CD4-positive, CD25-positive, alpha-beta regulatory T cell (primary cell): ENCODE data around the gene CDK5. TPM values are rescaled to one million over a fixed set of nuclear protein-coding genes. Genes with fewer than 3 reads are reported as not detected.

ENCODE experiments used
- ATAC-seq, 2 donors: fragments of 150-1000 bp; cut with Tn5 transposase; one replicate each; pipeline ENCODE4 v1.10.0; 2021; ENCODE audit warnings: low read depth in 2 of 2, moderate number of reproducible peaks in 2 of 2, moderate library complexity in 1 of 2
- DNase-seq, 3 donors: peaks; one replicate each; pipeline versions ENCODE4 v3.0.0 to v3.0.0-alpha.2; 2012 to 2022; ENCODE audit warnings: mixed read lengths in 1 of 3
- H3K27ac ChIP-seq: one replicate; pipeline ENCODE4 v1.7.0; 2013; ENCODE audit warnings: mild to moderate bottlenecking, low read length; ENCODE audit not compliant: insufficient read depth, poor library complexity, severe bottlenecking
- H3K27me3 ChIP-seq: one replicate; pipeline ENCODE4 v1.7.0; 2013; ENCODE audit warnings: low read length; ENCODE audit not compliant: control insufficient read depth, insufficient read depth
- H3K36me3 ChIP-seq: one replicate; pipeline ENCODE4 v1.7.0; 2013; ENCODE audit warnings: mild to moderate bottlenecking, low read length, moderate library complexity; ENCODE audit not compliant: control insufficient read depth, insufficient read depth
- H3K4me1 ChIP-seq: 2 replicates; pipeline ENCODE4 v1.7.0; 2013; ENCODE audit warnings: mild to moderate bottlenecking, low read length; ENCODE audit not compliant: insufficient read depth, control insufficient read depth, poor library complexity, severe bottlenecking
- H3K4me3 ChIP-seq: one replicate; pipeline ENCODE4 v1.7.0; 2013; ENCODE audit warnings: low read depth, mild to moderate bottlenecking, low read length, moderate library complexity
- H3K9me3 ChIP-seq, 2 experiments: 1 replicate in 1 of 2; 2 replicates in 1 of 2; pipeline ENCODE4 v1.7.0; 2013; ENCODE audit warnings: low read length in 2 of 2, mild to moderate bottlenecking in 1 of 2, moderate library complexity in 1 of 2; ENCODE audit not compliant: control insufficient read depth in 2 of 2
- H3K27ac Mint-ChIP-seq, 3 donors: one replicate each; pipeline ENCODE4 v1.8.0; 2020 to 2022; ENCODE audit warnings: mild to moderate bottlenecking in 3 of 3, mixed read lengths in 3 of 3, moderate library complexity in 2 of 3
- H3K27me3 Mint-ChIP-seq: one replicate; pipeline ENCODE4 v1.8.0; 2022; ENCODE audit warnings: mild to moderate bottlenecking, mixed read lengths
- H3K36me3 Mint-ChIP-seq: one replicate; pipeline ENCODE4 v1.8.0; 2020; ENCODE audit warnings: mixed read lengths
- H3K4me1 Mint-ChIP-seq, 4 donors: one replicate each; pipeline ENCODE4 v1.8.0; 2020 to 2022; ENCODE audit warnings: mixed read lengths in 4 of 4, mild to moderate bottlenecking in 1 of 4
- H3K4me3 Mint-ChIP-seq, 4 donors: one replicate each; pipeline ENCODE4 v1.8.0; 2020 to 2022; ENCODE audit warnings: mild to moderate bottlenecking in 4 of 4, mixed read lengths in 4 of 4, moderate library complexity in 3 of 4
- H3K9me3 Mint-ChIP-seq, 7 donors: one replicate each; pipeline ENCODE4 v1.8.0; 2020 to 2022; ENCODE audit warnings: mixed read lengths in 7 of 7, mild to moderate bottlenecking in 3 of 7, moderate library complexity in 2 of 7
- polyA plus RNA-seq, 4 donors: library from polyadenylated mRNA; unstranded; fragments of 300-500 nt; fragmentation: Illumina TruSeq; gene quantifications; one replicate each; pipeline ENCODE4 v1.2.3, GENCODE V29; 2021
- total RNA-seq: library from RNA; stranded (reverse); gene quantifications from one replicate; pipeline ENCODE4 v1.2.3, GENCODE V29; 2022

Gene CDK5
- total and polyA plus RNA-seq, 5 donors from 2014 or later, result 7.6 to 20.7 (median 16.1) TPM

DNA sequence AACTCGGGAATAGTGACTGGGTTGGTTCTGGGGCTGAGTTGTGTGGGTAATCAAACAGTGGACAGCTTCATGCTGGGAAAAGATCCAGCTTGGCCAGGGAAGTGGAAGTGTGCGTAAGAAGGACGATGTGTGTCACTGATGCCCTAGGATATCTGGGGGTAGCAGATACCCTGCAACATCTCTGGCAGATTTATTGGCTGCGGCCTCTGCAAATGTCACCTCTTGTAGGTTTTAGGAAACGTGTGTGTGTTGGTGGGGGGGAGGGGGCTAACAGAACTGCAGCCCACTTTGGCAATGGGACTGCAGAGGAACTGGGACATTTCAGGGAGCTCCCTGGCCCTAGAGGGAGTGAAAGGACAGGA is 27.6 kb upstream of the CDK5 start:
- no peaks in the 10 kb centered on the region for H3K36me3 ChIP-seq
- H3K27ac Mint-ChIP-seq, result peak overlapping the region; percentile 87 to 93 (median 88)
- H3K27me3 Mint-ChIP-seq, result peaks cover 32% of the 10 kb centered on the region
- ATAC-seq (no peak), DNase-seq (no peak)
- H3K27me3 ChIP-seq, result peaks cover 10% of the 10 kb centered on the region
- H3K4me3 ChIP-seq, result no peak overlapping the region
- H3K36me3 Mint-ChIP-seq, result no peaks in the 10 kb centered on the region
- no peaks in the 10 kb centered on the region for H3K9me3 ChIP-seq
- H3K4me1 ChIP-seq, result peaks cover 51% of the 10 kb centered on the region
- H3K4me3 Mint-ChIP-seq, result peak overlapping the region; percentile 77 to 88 (median 86)
- H3K4me1 Mint-ChIP-seq, result peaks cover 4 to 57% (median 22%) of the 10 kb centered on the region in 4 donors
- H3K9me3 Mint-ChIP-seq, result peaks cover 0 to 3% (median 0%) of the 10 kb centered on the region in 7 donors
- no peak overlapping the region for H3K27ac ChIP-seq

DNA sequence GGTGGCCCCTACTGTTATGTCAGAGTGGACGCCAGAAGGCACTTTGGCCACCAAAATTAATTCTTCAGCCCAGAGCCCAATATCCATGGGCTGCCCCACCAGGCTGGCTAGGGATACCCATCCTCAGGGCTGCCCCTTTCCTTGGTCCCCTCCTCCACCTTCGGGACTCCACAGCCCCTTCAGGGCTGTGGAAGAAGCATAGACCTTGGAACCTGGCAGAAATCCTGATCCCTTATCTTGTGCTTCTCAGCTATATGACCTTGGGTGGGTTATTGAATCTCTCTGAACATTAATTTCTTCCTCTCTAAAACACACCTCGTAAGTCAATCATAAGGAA is 26.1 kb upstream of the CDK5 start:
- peaks cover 64% of the 10 kb centered on the region for H3K4me1 ChIP-seq
- Mint-ChIP-seq H3K4me3 (peak overlapping the region; percentile 83 to 92 (median 88)), H3K4me1 (peaks cover 4 to 61% (median 19%) of the 10 kb centered on the region in 4 donors), H3K27me3 (peaks cover 21% of the 10 kb centered on the region), H3K27ac (peak overlapping the region in 2 of 3 donors; percentile 87 to 93), H3K36me3 (no peaks in the 10 kb centered on the region), H3K9me3 (peaks cover 0 to 3% (median 0%) of the 10 kb centered on the region in 7 donors)
- H3K27me3 ChIP-seq, result peaks cover 10% of the 10 kb centered on the region
- H3K9me3 ChIP-seq, result no peaks in the 10 kb centered on the region
- peak overlapping the region; percentile 59 for H3K4me3 ChIP-seq
- H3K27ac ChIP-seq, result peak overlapping the region; percentile 91
- ATAC-seq (no peak), DNase-seq (no peak)
- H3K36me3 ChIP-seq, result no peaks in the 10 kb centered on the region

DNA sequence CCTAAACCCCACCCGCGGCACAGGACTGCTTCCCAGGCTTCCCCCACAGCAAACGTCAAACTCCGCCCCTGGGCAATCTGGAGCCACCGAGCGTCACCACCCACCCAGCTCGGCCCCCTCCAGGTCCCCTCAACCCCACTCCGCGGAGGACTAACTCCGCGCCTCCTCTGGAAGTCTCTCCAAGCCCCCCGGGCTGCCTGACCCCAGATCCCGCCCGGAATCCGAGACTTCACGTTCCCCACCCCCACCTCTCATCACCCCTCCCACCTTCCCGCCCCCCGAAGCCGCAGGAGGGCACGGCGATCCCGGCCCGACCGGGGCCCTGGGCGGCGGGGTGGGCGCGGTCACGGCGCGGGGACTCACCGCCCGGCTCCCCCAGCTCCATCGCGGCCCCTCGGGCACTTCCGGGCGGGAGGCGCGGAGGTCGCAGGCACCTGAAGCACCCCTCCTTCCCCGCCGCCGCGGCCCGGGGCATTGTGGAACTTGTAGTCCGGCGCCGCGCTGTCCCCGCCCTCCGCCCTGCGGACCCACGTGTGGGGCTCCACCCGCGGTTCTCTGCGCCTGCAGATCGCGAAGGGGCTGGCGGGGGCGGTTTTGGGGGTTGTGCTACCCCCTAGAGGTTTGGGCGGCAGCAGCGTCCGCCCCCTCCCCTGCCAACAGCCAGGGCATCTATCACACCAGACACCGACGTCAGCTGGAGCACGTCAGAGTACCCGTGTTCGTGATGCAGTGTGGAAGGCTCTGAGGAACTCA is 25.6 kb upstream of the CDK5 start, which contains the start of gene TMUB1:
TMUB1 (minus strand) TSS at position 423 of the 753 bp plus-strand sequence. CDS start 930 bp downstream, outside the sequence.
- DNase-seq, result peak; percentile 86 to 89 (median 89)

DNA sequence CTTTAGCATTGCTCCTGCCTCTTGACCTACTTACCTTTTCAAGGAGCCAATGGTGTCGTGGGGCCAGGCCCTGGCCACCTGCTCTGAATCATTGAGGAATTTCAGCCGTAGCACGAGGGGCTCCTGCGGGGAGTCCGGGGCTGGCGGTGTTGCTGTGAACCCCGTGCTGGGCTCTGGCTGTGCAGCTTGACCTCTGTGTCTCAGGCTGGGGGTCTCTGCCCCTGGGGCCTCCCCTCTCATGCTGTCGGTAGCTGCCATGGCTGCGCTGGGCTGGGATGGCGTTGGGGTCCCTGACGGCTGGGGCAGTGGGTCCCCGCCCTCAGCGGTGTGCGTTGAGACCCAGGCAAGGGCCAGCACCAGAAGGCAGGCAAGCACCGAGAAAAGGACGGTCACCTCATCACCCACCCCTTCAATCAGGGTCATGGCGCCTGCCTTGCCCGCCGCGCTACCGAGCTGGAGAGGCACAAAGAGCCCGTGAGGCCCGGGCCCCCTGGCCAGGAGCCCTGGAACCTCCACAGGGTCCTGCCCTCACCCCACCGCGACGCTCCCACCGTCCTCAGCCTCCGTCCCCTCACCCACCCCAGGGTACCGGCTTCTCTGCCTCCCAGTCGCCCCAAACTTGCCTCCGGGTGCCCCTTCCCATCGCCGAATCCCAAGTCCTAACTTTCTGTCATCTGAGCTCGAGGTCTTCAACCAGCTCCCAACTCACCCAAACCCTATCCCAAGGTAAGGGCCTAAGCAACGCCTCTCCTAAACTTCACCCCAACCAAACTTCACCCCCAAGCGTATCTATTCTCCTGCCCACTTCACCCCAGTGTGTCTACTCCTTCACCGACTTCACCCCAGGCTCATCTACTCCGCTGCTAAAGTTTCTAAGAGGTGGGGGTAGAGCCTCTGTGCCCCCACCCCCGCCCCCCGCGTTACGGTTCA is 24.7 kb upstream of the CDK5 start:
- H3K27ac ChIP-seq, result peak overlapping the region; percentile 91
- H3K27ac Mint-ChIP-seq, result peak overlapping the region; percentile 93 to 95 (median 94)
- H3K9me3 ChIP-seq, result no peaks in the 10 kb centered on the region
- peak overlapping the region; percentile 82 to 91 (median 88) for H3K4me3 Mint-ChIP-seq
- H3K27me3 Mint-ChIP-seq, result peaks cover 14% of the 10 kb centered on the region
- peaks cover 55% of the 10 kb centered on the region for H3K4me1 ChIP-seq
- peaks cover 0 to 3% (median 0%) of the 10 kb centered on the region in 7 donors for H3K9me3 Mint-ChIP-seq
- no peak for DNase-seq
- H3K27me3 ChIP-seq, result peaks cover 10% of the 10 kb centered on the region
- ATAC-seq, result no peak
- H3K36me3 ChIP-seq, result no peaks in the 10 kb centered on the region
- H3K4me1 Mint-ChIP-seq, result peaks cover 4 to 58% (median 20%) of the 10 kb centered on the region in 4 donors
- peak overlapping the region; percentile 79 for H3K4me3 ChIP-seq
- no peaks in the 10 kb centered on the region for H3K36me3 Mint-ChIP-seq

More for the DNA sequence above, 25.6 kb upstream of the CDK5 start, which contains the start of gene TMUB1:
- H3K4me1 Mint-ChIP-seq, result peaks cover 4 to 59% (median 19%) of the 10 kb centered on the region in 4 donors
- ATAC-seq, result peak; percentile 67
- peak within 1 kb of the TSS; percentile 87 to 92 (median 90) for H3K4me3 Mint-ChIP-seq
- H3K9me3 Mint-ChIP-seq, result peaks cover 0 to 3% (median 0%) of the 10 kb centered on the region in 7 donors
- no peaks in the 10 kb centered on the region for H3K36me3 Mint-ChIP-seq
- peak within 1 kb of the TSS; percentile 79 for H3K4me3 ChIP-seq
- peaks cover 17% of the 10 kb centered on the region for H3K27me3 Mint-ChIP-seq
- peak within 1 kb of the TSS; percentile 91 for H3K27ac ChIP-seq
- no peaks in the 10 kb centered on the region for H3K36me3 ChIP-seq
- H3K9me3 ChIP-seq, result no peaks in the 10 kb centered on the region
- H3K27me3 ChIP-seq, result peaks cover 10% of the 10 kb centered on the region
- H3K4me1 ChIP-seq, result peaks cover 64% of the 10 kb centered on the region
- peak within 1 kb of the TSS; percentile 93 to 95 (median 94) for H3K27ac Mint-ChIP-seq

DNA sequence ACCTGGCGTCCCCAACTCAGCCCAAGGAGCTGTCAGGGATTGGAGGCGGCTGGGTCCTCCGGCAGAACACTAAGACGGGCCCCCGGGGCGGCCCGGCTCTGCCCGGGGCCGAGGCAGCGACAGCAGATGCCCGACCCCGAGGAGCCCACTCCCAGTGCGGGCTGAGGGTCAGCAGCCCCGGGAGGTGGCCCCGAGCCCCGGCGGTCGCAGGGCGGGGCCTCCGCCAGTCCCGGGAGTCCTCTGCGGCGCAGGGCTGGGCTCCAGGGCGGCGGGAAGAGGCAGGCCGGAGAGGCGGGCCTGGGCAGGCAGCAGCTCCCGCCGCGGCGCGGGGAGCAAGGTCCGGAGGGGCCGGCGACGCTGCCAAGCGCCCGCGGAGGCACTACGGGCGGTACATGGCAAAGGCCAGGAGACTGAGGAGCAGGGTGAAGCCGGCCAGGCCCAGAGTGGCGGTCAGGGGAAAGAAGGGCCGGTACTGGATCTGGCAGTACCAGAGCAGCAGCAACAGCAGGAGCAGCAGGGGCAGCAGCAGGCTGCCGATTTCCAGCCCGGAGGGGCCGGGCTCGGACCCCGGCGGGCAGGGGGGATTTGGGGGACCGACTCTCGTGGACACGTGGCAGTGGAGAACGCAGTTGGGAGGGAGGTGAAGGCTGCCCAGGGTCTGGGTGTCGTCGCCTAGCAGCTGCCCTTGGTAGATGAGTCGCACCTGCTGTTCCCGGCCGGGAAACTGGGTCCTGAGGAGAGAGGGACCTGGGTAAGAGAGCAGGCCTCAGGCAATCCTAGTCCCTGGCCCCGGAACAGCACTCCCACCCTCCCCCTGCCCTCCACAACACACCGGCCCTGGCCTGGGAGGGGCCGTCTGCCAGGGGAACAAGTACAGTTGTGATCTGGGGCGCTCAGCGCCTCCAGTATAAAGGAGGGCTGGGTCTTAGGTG is 23.7 kb upstream of the CDK5 start:
- Mint-ChIP-seq H3K4me3 (peak overlapping the region; percentile 70 to 90 (median 88)), H3K27me3 (peaks cover 14% of the 10 kb centered on the region), H3K4me1 (peaks cover 4 to 56% (median 20%) of the 10 kb centered on the region in 4 donors), H3K36me3 (no peaks in the 10 kb centered on the region), H3K9me3 (peaks cover 0 to 2% (median 0%) of the 10 kb centered on the region in 7 donors), H3K27ac (peak overlapping the region in 2 of 3 donors; percentile 71 to 95)
- no peak for DNase-seq
- ATAC-seq, result no peak
- Histone ChIP-seq H3K27me3 (peaks cover 10% of the 10 kb centered on the region), H3K27ac (peak overlapping the region; percentile 91), H3K4me3 (no peak overlapping the region), H3K9me3 (no peaks in the 10 kb centered on the region), H3K36me3 (no peaks in the 10 kb centered on the region), H3K4me1 (peaks cover 49% of the 10 kb centered on the region)

DNA sequence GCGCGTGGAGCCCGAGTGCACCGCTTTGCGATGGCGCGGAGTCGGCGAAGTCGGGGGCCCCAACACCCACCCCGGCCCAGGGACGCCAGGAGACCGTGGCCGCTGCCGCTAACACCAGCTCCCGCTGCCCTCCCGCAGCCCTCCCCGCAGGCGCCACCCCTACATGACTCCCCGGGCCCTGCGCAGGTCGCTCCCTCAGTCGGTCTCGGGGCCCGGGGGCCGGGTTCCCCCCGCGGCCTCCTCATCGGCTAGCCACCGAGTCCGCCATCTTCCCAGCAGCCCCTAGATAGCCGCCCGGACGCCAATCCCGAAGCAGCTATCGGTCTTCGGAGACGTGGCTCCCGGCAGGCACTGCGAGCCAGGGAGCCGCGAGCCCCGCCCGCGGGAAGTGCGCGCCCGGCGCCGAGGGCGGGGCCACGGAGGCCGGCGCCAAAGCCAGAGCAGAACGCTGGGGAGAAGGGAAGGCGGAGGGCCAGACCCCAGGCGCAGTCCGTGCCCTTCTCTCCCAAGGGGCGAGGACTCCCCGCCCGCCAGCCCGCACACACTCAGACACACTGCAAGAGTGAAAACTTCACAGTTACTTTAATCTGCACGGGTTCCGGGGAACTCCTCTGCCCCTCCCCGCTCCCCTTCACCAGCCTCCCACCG is 22.9 kb upstream of the CDK5 start, which contains the start of gene FASTK:
FASTK (minus strand) TSS at position 288 of the 648 bp plus-strand sequence; CDS start at position 245, 43 bp downstream.
- H3K27me3 Mint-ChIP-seq, result peaks cover 10% of the 10 kb centered on the region
- H3K4me3 Mint-ChIP-seq, result peak within 1 kb of the TSS; percentile 70 to 97 (median 89)
- H3K27ac Mint-ChIP-seq, result peak within 1 kb of the TSS; percentile 56 to 95 (median 85)
- H3K27ac ChIP-seq, result peak within 1 kb of the TSS; percentile 85
- peaks cover 0 to 2% (median 0%) of the 10 kb centered on the region in 7 donors for H3K9me3 Mint-ChIP-seq
- H3K9me3 ChIP-seq, result no peaks in the 10 kb centered on the region
- ATAC-seq (peak; percentile 85 to 87), DNase-seq (peak; percentile 86 to 91 (median 88))
- H3K4me3 ChIP-seq, result peak within 1 kb of the TSS; percentile 77
- H3K4me1 Mint-ChIP-seq, result peaks cover 4 to 53% (median 20%) of the 10 kb centered on the region in 4 donors
- H3K36me3 ChIP-seq, result peaks cover 4% of the 10 kb centered on the region
- H3K36me3 Mint-ChIP-seq, result no peaks in the 10 kb centered on the region
- H3K27me3 ChIP-seq, result peaks cover 10% of the 10 kb centered on the region
- H3K4me1 ChIP-seq, result peaks cover 45% of the 10 kb centered on the region
